ENCODE data around the gene PGAP1. TPM values are rescaled to one million over a fixed set of nuclear protein-coding genes. Genes with fewer than 3 reads are reported as not detected.

Gene PGAP1
- total RNA-seq, 1 experiment from 2014 or later, result 7.1 TPM

Other genes with a start within 250 kb of the PGAP1 start
- 56.2 TPM for gene GTF3C3, start 127.0 kb downstream of the PGAP1 start, total RNA-seq (2021; ENCODE audit: unreplicated experiment)
- gene C2orf66, start 117.4 kb downstream of the PGAP1 start, total RNA-seq (2021; ENCODE audit: unreplicated experiment), result not detected